C4-2B (cell line): ENCODE measurements around the gene CCDC144A.

Source experiments
- ZFX ChIP-seq: fragments of 450-650 bp; IDR thresholded peaks from 2 replicates; pipeline ENCODE4 v1.6.1; 2017
- TF ChIP-seq, protein P1 (sequence below): fragments of 450-650 bp; conservative IDR thresholded peaks from 2 replicates; pipeline ENCODE4 v1.5.1; 2017; ENCODE audit warnings: mild to moderate bottlenecking

GRCh38 chr17:16818340-16818739, 128.3 kb downstream of the CCDC144A start:
- TF ChIP-seq, protein P1, sequence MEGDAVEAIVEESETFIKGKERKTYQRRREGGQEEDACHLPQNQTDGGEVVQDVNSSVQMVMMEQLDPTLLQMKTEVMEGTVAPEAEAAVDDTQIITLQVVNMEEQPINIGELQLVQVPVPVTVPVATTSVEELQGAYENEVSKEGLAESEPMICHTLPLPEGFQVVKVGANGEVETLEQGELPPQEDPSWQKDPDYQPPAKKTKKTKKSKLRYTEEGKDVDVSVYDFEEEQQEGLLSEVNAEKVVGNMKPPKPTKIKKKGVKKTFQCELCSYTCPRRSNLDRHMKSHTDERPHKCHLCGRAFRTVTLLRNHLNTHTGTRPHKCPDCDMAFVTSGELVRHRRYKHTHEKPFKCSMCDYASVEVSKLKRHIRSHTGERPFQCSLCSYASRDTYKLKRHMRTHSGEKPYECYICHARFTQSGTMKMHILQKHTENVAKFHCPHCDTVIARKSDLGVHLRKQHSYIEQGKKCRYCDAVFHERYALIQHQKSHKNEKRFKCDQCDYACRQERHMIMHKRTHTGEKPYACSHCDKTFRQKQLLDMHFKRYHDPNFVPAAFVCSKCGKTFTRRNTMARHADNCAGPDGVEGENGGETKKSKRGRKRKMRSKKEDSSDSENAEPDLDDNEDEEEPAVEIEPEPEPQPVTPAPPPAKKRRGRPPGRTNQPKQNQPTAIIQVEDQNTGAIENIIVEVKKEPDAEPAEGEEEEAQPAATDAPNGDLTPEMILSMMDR: no peak
- no peak for TF ChIP-seq ZFX
